ENCODE data around the gene MCL1.

The MCL1 gene

DNA sequence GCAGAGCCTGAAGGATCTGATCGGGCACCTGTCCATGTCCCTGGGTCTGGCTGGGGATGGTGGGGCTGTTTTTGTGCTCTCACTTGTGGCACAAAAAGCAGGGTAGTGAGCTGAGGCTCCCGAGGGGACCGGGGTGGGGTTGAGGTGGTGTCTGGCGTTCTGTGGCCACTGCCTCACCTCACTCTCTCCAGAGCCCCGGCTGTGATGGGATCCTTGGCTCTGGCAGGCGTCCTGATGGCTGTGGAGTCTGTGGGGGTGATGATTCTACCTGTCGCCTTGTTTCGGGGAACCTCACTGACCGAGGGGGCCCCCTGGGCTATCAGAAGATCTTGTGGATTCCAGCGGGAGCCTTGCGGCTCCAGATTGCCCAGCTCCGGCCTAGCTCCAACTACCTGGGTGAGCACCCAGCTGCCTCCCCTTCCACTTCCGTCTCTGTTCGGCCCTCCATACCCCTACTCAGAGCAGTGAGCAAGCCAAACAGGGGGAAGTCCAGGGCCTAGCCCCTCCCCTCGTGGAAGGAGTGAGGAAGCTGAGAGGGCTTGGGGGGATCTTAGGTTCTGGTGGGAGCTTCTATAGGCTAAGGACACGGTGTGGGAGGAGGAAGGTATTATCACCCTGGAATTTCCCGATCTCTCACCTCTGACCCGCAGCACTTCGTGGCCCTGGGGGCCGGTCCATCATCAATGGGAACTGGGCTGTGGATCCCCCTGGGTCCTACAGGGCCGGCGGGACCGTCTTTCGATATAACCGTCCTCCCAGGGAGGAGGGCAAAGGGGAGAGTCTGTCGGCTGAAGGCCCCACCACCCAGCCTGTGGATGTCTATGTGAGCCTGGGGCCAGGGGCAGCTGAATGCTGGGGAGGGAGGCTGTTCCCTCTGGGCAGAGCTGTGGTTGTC lies 23.2 kb downstream of the MCL1 start:
- no peak for DNase-seq (ENCODE audit: low read depth)

DNA sequence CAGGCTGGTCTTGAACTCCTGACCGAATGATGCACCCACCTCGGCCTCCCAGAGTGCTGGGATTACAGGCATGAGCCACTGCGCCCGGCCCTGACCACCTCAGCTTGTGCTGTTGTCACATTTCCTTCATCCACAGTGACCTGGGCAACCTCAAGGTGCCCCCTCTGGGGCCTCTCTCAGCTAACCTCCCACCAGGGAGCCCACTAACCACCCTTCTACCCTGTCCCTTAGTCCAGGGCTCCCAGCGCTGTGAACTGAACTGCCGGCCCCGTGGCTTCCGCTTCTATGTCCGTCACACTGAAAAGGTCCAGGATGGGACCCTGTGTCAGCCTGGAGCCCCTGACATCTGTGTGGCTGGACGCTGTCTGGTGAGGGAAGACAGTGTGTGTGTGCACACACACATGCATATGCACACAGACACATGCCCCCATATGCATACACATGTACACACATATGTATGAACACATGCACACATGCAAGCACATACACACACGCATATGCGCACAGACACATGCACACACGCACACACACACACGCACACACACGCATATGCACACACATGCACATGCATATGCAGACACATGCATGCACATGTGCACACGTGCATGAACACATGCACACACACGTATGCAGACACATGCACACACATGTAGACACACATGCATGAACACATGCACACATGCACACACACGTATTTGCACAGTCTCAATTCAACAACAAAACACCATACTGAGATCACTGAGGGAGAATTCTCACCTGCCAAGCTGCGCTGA lies 24.0 kb downstream of the MCL1 start:
- no peak for DNase-seq (ENCODE audit: low read depth)

DNA sequence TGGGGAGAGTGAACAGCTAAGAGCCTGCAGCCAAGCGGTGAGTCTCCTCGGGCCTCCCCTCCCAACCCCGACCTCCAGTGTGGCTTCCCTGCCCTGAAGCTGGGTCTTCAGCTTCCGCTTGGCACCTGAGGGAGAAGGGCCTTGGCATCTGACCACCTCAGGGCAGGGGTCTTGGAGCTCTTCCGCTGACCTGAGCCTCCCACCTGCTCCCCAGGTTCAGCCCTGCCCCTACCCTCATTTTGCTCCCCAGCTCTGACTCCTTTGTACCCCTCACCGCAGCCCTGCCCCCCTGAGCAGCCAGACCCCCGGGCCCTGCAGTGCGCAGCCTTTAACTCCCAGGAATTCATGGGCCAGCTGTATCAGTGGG lies 25.3 kb downstream of the MCL1 start:
- no peak for DNase-seq (ENCODE audit: low read depth)

DNA sequence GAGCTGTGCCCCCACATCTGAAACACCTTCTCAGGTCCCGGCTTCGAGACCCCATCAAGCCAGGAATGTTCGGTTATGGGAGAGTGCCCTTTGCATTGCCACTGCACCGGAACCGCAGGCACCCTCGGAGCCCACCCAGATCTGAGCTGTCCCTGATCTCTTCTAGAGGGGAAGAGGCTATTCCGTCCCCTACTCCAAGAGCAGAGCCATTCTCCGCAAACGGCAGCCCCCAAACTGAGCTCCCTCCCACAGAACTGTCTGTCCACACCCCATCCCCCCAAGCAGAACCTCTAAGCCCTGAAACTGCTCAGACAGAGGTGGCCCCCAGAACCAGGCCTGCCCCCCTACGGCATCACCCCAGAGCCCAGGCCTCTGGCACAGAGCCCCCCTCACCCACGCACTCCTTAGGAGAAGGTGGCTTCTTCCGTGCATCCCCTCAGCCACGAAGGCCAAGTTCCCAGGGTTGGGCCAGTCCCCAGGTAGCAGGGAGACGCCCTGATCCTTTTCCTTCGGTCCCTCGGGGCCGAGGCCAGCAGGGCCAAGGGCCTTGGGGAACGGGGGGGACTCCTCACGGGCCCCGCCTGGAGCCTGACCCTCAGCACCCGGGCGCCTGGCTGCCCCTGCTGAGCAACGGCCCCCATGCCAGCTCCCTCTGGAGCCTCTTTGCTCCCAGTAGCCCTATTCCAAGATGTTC lies 25.9 kb downstream of the MCL1 start:
- no peak for DNase-seq (ENCODE audit: low read depth)

DNA sequence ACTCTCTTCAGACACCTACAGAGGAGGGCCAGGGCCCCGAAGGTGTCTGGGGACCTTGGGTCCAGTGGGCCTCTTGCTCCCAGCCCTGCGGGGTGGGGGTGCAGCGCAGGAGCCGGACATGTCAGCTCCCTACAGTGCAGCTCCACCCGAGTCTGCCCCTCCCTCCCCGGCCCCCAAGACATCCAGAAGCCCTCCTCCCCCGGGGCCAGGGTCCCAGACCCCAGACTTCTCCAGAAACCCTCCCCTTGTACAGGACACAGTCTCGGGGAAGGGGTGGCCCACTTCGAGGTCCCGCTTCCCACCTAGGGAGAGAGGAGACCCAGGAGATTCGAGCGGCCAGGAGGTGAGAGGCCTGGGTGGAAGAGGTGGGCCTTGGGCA lies 26.5 kb downstream of the MCL1 start:
- no peak for DNase-seq (ENCODE audit: low read depth)

DNA sequence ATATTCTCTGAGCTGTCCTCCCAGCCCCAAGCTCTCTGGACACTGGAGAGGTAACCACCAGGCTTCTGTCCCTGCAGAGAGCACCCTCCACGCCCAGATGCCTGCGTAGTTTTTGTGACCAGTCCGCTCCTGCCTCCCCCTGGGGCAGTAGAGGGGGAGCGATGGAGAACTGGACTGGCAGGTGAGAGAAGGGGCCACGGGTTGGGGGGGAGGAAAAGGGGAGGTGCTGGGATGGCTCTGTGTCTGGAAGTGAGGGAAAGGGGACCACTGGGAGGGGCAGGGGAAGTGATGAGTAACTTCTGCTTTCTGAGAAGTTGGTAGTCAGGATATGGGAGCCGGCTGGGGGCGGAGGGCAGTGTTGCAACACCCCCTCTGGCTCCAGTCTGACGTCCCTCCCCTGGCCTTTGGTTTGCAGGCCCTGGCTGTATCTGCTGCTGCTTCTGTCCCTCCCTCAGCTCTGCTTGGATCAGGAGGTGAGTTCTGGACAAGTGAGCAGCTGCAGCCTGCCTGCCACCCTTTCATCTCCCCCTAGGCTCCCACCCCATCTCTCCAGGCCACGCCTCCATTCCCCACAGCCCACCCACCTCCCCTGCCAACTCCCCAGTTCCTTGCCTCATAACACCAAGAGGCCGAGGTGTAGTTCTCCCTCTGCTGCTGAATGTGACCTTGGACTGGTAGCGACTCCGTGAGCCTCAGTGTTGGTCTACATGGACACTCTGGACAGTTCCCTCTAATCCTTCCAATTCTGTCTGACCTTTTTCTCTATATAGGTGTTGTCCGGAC lies 27.1 kb downstream of the MCL1 start:
- DNase-seq (ENCODE audit: low read depth): peak; percentile 93

DNA sequence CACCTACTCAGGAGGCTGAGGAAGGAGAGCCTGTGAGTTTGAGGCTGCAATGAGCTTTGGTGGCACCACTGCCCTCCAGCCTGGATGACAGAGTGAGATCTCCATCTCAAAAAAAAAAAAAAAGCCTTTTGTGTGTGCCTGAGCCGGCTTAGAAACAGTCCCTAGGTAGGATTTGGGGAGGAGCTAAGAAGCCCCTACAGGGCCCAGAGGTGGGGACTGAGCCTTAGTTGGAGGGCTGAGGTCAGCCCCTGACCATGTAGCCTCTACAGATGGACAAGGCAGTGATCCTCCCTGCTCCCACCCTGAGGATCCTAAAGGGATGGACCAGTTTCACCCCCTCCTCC lies 27.7 kb downstream of the MCL1 start:
- no peak for DNase-seq (ENCODE audit: low read depth)

DNA sequence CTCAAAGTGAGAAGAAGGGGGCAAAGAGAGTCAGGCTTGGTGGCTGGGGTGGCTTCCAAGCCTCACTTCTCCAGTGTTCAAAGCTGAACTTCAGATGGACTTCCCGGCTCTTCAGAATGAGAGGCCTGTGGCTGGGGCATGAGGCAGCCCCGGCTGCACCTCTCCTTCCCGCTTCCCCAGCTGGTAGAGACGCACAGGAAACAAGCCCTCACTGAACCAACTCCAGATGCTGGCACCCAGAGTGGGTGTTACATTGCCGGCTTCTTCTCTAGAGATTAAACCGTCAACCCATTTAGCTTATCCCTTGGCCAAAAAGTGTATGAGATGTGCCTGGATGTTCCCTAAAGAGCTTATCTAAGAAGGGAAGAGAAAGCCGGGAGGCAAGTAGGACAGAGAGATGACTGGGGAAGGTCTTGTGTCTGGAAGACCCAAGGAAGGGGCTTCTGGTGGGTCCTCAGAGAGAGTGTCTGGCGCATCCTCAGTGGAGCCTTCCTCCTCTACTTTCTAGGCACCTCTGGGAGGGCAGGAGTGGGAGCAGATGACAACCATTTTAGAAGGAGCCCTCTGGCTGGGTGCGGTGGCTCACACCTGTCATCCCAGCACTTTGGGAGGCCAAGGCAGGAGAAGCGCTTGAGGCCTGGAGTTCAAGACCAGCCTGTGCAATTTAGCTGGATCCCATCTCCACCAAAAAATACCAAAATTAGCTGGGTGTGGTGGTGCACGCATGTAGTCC lies 28.2 kb downstream of the MCL1 start:
- DNase-seq (ENCODE audit: low read depth): peak; percentile 59

DNA sequence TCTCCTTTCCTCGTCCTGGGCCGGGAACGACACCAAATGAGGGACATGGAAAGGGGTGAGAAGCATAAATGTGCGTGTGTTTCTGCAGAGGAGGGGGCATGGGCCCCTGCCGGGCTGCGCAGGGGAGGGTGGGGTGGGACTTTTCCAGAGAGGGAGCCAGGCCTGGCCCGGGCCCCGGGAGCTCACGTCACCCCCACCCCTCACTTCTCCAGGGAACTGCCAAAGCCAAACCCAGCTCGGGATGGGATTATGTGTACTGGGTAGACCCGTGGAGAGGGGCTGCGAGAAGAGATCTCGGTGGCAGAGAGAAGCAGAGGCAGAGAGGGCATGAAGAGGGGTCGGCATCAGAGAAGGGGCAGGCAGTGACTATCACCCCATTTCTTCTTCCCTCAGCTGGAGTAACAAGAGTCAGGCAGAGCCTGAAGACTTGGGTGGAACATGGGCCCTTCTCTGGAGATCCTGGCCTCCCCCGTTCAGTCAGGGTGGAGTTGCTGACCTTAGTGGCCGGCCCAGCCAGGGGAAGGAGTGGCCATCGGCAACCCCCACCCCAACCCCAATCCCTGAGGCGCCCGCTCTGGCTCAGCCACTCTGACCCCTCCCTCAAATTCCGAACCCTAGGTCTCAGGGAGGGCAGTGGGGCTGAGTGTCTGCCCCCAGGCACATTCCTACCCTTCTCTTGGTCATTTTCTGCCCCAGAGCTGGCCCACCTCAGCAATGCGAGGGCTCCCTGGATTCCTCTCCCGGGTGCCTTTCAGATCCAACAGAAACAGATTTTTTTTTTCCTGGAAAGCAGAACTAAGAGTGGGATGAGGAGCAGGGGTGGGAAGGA lies 29.0 kb downstream of the MCL1 start:
- DNase-seq (ENCODE audit: low read depth): peak; percentile 75

DNA sequence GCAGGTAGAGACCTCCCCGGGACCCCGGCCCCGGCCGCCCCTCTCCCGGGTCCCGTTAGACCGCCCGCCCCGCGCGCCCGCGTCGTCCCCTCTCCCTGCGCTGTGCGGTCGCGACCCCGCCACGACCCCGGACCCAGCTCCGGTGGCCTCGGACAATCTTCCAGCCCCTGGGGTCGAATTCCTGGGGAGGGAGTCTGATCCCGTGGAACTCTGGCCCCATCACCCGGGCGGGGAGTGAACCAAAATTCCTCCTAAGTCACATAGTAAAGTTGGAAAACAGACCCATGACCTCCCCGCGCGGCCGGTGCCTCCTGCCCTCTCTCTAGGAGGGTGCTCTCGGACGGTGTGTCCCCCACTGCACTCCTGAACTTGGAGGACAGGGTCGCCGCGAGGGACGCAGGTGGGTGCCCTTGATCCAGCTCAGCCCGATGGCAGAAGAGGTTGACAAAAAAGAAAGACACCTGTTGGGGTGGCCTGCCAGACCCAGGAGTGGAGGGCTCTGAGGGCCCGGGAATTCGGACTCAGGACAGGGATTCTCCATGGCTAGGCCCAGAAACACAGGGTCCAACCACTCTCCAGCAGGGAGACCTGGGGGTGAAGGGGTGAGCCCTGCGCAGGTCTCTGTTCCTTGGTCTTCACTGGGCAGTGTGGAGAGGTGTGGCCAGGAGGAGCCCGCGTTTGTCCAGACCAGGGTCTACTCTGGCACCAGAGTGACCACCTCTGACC lies 29.8 kb downstream of the MCL1 start:
- peak; percentile 48 for DNase-seq (ENCODE audit: low read depth)

DNA sequence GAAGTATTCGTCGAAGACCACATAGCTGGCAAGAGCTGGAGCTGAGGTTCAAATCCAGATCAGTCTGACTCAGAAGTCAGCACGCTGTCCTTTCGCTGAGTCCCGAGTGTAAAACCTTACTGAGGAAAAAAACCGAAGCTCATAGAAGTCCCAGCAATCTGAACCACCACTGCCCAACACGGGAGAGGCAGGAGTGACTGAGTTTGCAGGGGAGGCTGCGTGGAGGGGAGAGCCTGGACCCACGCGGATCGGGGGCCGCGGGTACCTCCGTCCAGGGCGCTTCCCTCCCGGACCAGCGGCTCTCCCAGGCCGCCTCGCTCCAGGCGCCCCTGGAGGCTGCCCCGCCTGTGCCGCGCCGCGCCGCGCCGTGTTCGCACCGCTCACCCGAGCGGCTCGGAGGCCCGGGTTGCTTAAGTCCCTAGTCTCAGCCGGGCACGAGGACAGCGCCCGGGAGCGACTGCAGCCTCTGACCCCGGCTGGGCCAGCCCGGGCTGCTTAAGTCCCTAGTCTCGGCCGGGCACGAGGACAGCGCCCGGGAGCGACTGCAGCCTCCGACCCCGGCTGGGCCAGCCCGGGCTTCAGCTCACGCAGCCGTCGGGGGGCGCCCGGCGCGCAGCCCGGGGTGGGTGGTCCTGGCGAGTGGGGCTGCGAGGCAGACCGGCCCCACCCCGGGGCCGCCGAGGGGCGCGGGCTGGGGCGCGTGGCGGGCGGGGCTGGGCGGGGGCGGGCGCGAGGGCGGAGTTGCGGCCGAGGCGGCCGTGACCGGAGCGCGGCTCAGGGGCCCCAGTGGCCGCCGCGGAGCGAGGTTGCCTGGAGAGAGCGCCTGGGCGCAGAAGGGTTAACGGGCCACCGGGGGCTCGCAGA lies 30.5 kb downstream of the MCL1 start, which contains the start of gene ADAMTSL4:
Gene ADAMTSL4 (plus strand): TSS at position 777 of the 864 bp plus-strand sequence. CDS start 2,881 bp downstream, outside the sequence.
- peak; percentile 82 for DNase-seq (ENCODE audit: low read depth)

DNA sequence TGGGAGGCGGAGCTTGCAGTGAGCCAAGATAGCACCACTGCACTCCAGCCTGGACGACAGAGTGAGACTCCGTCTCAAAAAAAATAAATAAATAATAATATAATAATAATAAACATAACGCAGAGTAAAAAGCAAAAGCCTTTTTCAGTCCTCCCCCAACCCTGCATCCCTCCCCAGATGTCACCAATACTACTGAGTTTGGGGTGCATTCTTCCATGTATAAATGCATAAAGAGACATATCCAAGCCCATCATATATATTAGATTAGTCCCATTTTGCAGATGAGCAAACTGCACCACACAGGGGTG lies 31.1 kb downstream of the MCL1 start:
- DNase-seq (ENCODE audit: low read depth): no peak

DNA sequence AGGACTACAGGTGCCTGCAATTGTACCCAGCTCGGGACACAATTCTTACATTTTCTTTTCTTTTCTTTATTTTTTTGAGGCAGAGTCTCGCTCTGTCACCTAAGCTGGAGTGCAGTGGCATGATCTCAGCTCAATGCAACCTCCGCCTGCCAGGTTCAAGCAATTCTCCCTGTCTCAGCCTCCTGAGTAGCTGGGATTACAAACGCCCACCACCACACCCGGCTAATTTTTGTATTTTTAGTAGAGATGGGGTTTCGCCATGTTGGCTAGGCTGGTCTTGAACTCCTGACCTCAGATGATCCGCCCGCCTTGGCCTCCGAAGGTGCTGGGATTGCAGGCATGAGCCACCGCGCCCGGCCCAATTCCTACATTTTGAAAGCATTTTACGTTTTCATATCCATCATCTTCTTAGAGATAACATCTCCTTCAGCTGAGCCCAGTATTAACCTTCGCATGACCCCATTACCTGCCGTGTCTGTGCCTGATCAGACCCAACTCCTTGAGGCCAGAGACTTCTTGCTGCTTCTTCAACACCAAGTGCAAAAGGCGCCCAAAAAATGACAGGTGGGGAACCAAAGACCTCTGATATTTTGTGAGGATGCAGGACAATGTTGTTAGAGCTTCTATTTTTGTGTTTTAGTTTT lies 33.0 kb downstream of the MCL1 start:
- no peak for DNase-seq (ENCODE audit: low read depth)

DNA sequence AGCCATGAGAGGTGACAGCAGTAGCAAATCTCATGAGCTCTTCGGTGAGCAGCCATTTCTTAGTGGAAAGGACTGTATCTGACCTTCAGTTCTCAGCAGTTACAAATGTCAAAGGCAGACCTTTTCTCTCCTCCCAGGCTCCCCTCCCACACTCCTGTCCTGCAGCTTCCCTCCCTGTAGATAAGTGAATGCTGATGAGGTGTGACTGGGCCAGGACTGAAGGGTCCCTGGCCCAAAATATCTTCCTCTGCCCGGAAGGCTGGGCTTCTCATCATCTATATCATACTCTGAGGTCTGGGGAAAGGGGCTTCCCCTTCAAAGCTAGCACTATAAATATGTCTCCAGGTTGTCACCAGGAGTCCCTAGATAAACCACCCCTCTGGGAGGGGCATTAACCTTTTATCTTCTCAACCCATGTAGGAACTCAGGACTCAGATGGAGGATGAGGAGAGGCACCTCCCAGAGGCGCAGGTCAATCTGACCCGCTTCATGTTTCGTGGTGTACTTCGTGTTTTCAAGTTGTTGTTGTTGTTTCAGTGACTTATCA lies 33.9 kb downstream of the MCL1 start:
- DNase-seq (ENCODE audit: low read depth): no peak

DNA sequence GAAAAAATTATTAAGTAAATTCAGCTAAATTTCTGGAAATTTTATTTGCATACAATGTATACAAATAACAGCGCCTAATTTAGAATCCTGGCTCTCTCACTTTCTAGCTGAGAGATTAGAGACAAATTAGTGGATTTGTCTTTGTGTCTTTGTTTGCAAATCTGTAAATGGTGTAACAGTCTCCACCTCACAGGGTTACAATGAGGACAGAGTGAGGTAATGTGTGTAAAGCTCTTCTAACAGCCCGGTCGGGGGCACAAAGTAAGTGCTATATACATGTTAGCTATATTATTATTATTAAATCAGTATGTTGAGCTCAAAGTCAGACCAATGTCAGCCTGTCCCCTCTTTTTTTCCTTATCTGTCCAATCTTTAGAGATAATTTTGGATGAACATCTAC lies 35.2 kb downstream of the MCL1 start:
- no peak for DNase-seq (ENCODE audit: low read depth)

DNA sequence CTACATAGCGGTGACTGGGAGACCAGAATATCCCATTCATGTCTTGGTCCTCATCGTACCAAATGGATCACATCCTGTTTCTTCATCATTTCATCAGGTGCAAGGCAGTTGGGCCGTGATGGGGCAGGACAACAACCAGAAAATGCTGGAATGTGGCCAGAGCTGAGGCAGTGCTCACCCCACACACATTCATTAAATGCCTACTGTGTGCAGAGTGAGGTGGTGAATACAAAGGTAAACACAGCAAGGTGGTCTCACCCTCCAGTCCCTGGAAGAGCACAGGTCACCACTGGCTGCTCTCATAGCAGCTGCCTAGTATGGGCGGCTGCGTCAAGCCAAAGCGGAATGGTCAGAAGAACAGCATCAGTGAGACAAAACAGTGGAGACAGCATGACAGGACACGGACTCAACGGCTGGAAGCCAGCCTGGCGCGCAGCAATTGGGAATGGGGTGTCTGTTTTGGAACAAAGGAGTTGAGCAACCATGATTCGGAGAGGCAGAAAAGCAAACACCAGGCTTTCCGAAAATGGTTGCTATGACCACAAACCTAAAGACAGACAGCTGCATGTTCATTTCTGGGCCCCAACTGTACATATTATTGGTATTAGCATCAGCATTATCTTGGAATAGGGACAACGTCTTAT lies 35.8 kb downstream of the MCL1 start:
- no peak for DNase-seq (ENCODE audit: low read depth)
